HEK293T (cell line): ENCODE data around the gene MROH8.

Source experiments
- BHLHE40 ChIP-seq: fragments of 450-650 bp; IDR thresholded peaks from 2 replicates; pipeline ENCODE4 v1.6.1; 2016; ENCODE audit warnings: mild to moderate bottlenecking, moderate library complexity, borderline replicate concordance
- FOXM1 ChIP-seq: fragments of 450-650 bp; IDR thresholded peaks from 2 replicates; pipeline ENCODE4 v1.6.1; 2017; ENCODE audit warnings: mild to moderate bottlenecking, borderline replicate concordance
- LEF1 ChIP-seq: fragments of 450-650 bp; IDR thresholded peaks from 2 replicates; pipeline ENCODE4 v1.6.1; 2017; ENCODE audit warnings: mild to moderate bottlenecking, borderline replicate concordance
- SUZ12 ChIP-seq: fragments of 450-650 bp; IDR thresholded peaks from 2 replicates; pipeline ENCODE4 v1.6.1; 2016; ENCODE audit warnings: mild to moderate bottlenecking

- TF ChIP-seq LEF1 (no peak), FOXM1 (no peak), BHLHE40 (no peak), SUZ12 (no peak)
These were observed 29.8 kb upstream of the MROH8 start for GRCh38 chr20:37209193-37209592.
